ENCODE results near the gene MAEA. TPM values are rescaled to one million over a fixed set of nuclear protein-coding genes. Genes with fewer than 3 reads are reported as not detected.

Gene MAEA
- total and polyA plus RNA-seq, 2 of the 8 experiments (the other 6 are each of a cell fraction or from before 2014, with no cell fraction given), result 75.8 to 133 TPM

GRCh38 chr4:1349359-1350168 lies 59.9 kb downstream of the MAEA start (continued):
- TF ChIP-seq CTCF (IDR thresholded peaks at IDR 0.05; ENCODE audit: control extremely low read depth in 1 of 3, insufficient read depth in 1 of 3, low read depth in 1 of 3, low read length in 3 of 3), result no peak

Measured in H1 (cell line).